Right atrium auricular region (tissue), 2 donors: ENCODE data around the gene LPIN2. TPM values are rescaled to one million over a fixed set of nuclear protein-coding genes. Genes with fewer than 3 reads are reported as not detected.

ENCODE experiments used
- DNase-seq: peaks from one replicate; pipeline ENCODE4 v3.0.0-alpha.2; 2019; ENCODE audit warnings: low spot score
- H3K27ac ChIP-seq, 2 donors: fragments of 200-600 bp; sonication (generic); 1 replicate in 1 of 2; 2 replicates in 1 of 2; pipeline ENCODE4 v1.5.1; 2016 to 2019
- H3K27me3 ChIP-seq, 2 donors: fragments of 200-600 bp; sonication (generic); one replicate each; pipeline versions ENCODE4 v1.5.1 to v1.6.0; 2017 to 2019
- H3K36me3 ChIP-seq: fragments of 200-600 bp; sonication (generic); one replicate; pipeline ENCODE4 v1.5.1; 2016
- H3K4me1 ChIP-seq, 2 donors: fragments of 200-600 bp; sonication (generic); one replicate each; pipeline versions ENCODE4 v1.5.1 to v1.6.0; 2017 to 2019
- H3K4me3 ChIP-seq, 2 donors: fragments of 200-600 bp; sonication (generic); 1 replicate in 1 of 2; 2 replicates in 1 of 2; pipeline ENCODE4 v1.5.1; 2017 to 2019; ENCODE audit warnings: mild to moderate bottlenecking in 1 of 2, moderate library complexity in 1 of 2
- H3K9me3 ChIP-seq, 2 donors: fragments of 200-600 bp; sonication (generic); one replicate each; pipeline ENCODE4 v1.5.1; 2019
- total RNA-seq, 2 donors: library from RNA; depleted of rRNA; stranded (reverse); fragments of >200 nt; gene quantifications; one replicate each; pipeline ENCODE4 v1.1.0, GENCODE V29; 2016
- TF ChIP-seq, protein P1 (sequence below), 2 donors: fragments of 200-600 bp; sonication (generic); IDR thresholded peaks; one replicate each; pipeline ENCODE4 v1.5.1; 2019; ENCODE audit warnings: antibody characterized with exemption in 2 of 2

LPIN2 gene
- total RNA-seq, 2 donors from 2014 or later: 15.5 to 19.0 TPM

DNA sequence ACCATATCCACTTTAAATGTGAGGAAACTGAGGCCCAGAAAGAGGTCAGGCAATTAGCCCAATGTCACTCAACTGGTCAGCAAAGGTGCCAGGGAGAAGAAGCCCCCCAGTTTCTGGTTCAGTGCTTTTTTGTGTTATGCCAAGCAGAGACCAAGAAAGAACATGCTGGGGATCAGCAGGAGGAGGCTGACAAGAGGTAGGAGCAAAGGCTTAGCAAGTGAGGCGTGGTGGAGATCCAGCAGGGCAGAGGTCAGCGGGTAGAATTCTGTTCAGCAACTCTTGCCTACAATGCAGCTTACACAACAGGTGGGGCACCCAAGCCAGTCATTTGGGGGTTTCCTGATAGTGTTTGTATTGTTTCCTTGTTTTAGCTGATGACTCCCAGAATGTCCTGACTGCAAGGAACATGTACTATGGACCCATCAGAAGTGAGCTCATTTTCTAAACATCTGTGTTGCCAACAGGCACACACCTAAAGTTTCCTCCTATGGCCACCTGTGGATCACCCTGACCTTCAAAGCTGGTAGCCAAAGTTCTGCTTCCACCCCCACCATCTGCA lies 28.2 kb downstream of the LPIN2 start:
- no peaks in the 10 kb centered on the region for H3K36me3 ChIP-seq
- H3K4me1 ChIP-seq: peaks cover 0 to 46% of the 10 kb centered on the region in 2 donors
- H3K4me3 ChIP-seq: no peak overlapping the region
- TF ChIP-seq, protein P1, sequence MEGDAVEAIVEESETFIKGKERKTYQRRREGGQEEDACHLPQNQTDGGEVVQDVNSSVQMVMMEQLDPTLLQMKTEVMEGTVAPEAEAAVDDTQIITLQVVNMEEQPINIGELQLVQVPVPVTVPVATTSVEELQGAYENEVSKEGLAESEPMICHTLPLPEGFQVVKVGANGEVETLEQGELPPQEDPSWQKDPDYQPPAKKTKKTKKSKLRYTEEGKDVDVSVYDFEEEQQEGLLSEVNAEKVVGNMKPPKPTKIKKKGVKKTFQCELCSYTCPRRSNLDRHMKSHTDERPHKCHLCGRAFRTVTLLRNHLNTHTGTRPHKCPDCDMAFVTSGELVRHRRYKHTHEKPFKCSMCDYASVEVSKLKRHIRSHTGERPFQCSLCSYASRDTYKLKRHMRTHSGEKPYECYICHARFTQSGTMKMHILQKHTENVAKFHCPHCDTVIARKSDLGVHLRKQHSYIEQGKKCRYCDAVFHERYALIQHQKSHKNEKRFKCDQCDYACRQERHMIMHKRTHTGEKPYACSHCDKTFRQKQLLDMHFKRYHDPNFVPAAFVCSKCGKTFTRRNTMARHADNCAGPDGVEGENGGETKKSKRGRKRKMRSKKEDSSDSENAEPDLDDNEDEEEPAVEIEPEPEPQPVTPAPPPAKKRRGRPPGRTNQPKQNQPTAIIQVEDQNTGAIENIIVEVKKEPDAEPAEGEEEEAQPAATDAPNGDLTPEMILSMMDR (IDR thresholded peaks at IDR 0.05): no peak
- no peak overlapping the region for H3K27ac ChIP-seq
- H3K27me3 ChIP-seq: no peaks in the 10 kb centered on the region
- no peaks in the 10 kb centered on the region for H3K9me3 ChIP-seq
- DNase-seq: no peak

DNA sequence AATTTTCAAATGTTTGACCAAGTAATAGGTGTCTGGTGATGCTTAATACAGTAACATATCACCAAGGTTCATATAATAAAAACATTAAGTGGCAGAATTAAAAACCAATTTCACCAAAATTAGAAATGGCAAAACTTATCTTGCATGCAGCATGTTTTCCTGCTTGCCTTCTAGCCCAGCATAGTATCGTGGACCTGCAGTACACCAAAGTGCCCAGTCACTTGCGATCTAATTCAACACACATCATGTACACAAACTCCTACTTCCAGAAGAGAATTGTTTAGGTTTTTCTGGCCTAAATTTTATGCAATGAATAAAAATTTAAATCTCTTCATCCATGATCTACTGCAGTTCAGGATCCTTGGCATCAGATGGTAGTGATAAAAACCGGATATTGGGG lies 28.9 kb downstream of the LPIN2 start:
- DNase-seq: no peak
- peaks cover 0 to 53% of the 10 kb centered on the region in 2 donors for H3K4me1 ChIP-seq
- H3K27ac ChIP-seq: no peak overlapping the region
- no peaks in the 10 kb centered on the region for H3K9me3 ChIP-seq
- H3K4me3 ChIP-seq: no peak overlapping the region
- TF ChIP-seq, protein P1 (IDR thresholded peaks at IDR 0.05): no peak
- no peaks in the 10 kb centered on the region for H3K27me3 ChIP-seq
- no peaks in the 10 kb centered on the region for H3K36me3 ChIP-seq

DNA sequence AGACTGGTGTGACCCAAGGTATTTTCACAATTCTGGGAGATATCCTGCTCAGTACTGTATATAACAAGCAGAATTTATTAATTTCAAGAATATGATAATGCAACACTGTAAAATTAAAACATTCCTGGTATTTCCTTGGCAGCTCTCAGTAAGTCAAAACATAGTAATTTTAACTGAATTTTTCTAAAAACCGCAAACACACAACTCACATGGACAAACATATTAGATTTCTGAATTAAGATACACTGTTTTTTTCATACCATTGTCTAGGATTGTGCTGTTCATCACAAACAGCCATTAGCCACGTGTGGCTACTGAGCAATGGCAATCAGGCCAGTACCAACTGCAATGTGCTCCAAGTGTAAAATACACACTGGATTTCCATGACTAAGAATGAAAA lies 29.6 kb downstream of the LPIN2 start:
- TF ChIP-seq, protein P1 (IDR thresholded peaks at IDR 0.05): no peak
- DNase-seq: no peak
- Histone ChIP-seq H3K9me3 (no peaks in the 10 kb centered on the region), H3K4me3 (no peak overlapping the region), H3K4me1 (peaks cover 0 to 61% of the 10 kb centered on the region in 2 donors), H3K27ac (peak overlapping the region in 1 of 2 donors; percentile 23), H3K36me3 (no peaks in the 10 kb centered on the region), H3K27me3 (no peaks in the 10 kb centered on the region)

DNA sequence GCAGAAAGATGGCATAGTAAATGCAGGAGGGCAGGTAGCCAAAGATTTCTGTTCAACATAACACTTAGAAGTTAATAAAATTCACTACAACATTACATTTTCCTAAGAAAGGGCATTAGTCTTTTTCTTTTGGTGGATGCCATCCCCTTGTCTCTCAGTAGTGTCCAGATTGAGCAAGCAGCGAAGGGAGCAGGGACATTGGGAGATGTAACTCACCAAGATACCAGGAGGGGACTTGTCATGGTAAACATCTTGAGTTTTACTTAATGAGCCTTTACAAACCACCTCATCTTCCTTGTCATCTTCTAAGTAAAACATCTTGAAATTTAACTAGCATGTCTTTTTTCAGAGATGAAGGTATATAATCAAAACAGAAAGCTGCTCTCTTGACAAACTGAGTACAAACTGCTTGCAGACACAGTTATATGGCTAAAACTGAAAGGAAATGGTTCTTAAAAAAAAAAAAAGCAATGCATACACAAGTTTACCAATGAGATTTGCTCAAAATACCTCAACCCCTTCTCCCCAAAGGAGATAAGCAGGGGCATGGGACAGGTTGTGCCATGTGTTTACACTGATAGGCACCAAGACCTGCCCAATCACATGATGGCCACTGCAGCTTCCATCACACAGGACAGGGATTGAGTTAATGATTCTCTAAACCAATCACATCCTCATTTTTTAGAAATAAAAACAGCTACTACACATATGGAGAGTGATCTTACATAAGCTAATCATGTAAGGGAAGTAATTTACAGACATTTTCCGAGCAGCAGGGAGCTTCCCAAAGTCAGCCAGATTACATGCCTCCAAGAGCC lies 30.3 kb downstream of the LPIN2 start:
- Histone ChIP-seq H3K27ac (peak overlapping the region; percentile 23 to 76), H3K9me3 (no peaks in the 10 kb centered on the region), H3K4me3 (no peak overlapping the region), H3K36me3 (no peaks in the 10 kb centered on the region), H3K4me1 (peaks cover 0 to 68% of the 10 kb centered on the region in 2 donors), H3K27me3 (no peaks in the 10 kb centered on the region)
- TF ChIP-seq, protein P1 (IDR thresholded peaks at IDR 0.05): no peak
- DNase-seq: no peak

DNA sequence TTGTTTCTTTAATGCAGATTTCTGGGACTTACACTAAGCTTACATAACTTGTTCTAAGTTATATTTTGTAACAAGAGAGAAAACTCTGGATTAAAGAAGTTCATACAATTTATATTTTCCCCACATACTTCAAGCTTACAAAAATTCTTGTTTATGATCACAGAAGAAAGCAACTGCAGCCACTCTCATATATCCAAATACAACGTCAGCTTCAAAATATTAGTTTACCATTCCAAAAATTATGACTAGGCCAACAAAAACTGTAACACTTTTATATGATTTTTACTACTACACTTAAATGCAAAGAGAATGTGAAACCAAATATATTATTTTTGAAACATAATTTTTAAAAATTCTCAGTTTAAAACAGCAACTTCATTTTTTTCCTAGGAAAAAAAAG lies 30.9 kb downstream of the LPIN2 start:
- Histone ChIP-seq H3K4me1 (peaks cover 0 to 73% of the 10 kb centered on the region in 2 donors), H3K9me3 (no peaks in the 10 kb centered on the region), H3K27ac (peak overlapping the region; percentile 72 to 76), H3K27me3 (no peaks in the 10 kb centered on the region), H3K4me3 (no peak overlapping the region), H3K36me3 (no peaks in the 10 kb centered on the region)
- no peak for DNase-seq
- TF ChIP-seq, protein P1 (IDR thresholded peaks at IDR 0.05): no peak
